H1 (cell line): ENCODE results near the gene ATP6V0D1.

Source experiments
- EP300 ChIP-seq, 2 experiments: IDR thresholded peaks; 1 replicate in 1 of 2; 2 replicates in 1 of 2; pipeline ENCODE4 v1.6.1; 2011 to 2012; ENCODE audit warnings: low read depth in 2 of 2, low read length in 2 of 2, mild to moderate bottlenecking in 2 of 2, borderline replicate concordance in 1 of 2, inconsistent platforms in 1 of 2, moderate library complexity in 1 of 2
- POLR2A ChIP-seq, 2 experiments: IDR thresholded peaks; 1 replicate in 1 of 2; 2 replicates in 1 of 2; pipeline ENCODE4 v1.6.1; 2011; ENCODE audit warnings: low read depth in 2 of 2, low read length in 2 of 2, mild to moderate bottlenecking in 2 of 2; ENCODE audit errors: control extremely low read depth in 1 of 2

DNA sequence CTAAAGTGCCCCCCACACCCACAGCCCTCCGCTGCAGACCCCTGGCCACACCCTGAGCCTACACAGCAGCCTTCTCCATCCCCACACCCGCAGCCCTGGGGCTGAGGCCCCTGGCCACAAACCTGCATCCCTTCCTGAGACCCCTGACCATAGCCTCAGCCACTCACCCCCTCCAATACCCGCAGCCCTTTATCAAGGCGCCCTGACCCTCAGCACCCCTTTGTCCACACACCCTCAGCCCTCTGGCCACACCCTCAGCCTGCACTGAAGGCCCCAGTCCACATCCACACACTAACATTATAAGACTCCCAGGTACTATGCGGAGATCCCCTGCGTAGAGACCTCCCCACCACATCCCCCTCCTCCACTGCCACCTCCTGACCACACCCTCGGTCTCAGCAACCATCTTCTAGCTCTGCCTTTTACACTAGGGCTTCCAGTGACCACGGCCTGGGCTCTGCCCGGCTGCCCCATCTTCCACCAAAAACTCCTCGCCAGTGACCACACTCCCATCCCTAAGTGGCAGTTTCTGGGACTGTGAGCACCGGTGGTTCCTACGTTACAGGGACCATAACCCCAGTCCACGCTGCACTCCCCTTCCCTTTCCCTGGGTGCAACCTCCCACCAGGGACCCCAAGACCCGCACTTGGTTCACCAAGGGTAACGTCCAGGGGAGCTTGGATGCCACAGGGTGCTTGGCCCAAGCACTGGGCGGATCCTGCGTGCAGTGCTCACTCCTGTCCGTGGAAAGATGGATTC is 88.5 kb downstream of the ATP6V0D1 start:
- no peak for TF ChIP-seq EP300 (IDR thresholded peaks at IDR 0.05; ENCODE audit: borderline replicate concordance in 1 of 2, low read depth in 2 of 2, low read length in 2 of 2)
- no peak for TF ChIP-seq POLR2A (IDR thresholded peaks at IDR 0.05; ENCODE audit: control extremely low read depth in 1 of 2, low read depth in 2 of 2, low read length in 2 of 2)
